ENCODE results near the gene CDCA4. TPM values are rescaled to one million over a fixed set of nuclear protein-coding genes. Genes with fewer than 3 reads are reported as not detected.

CDCA4 gene
- total and polyA plus RNA-seq, 5 donors from 2014 or later, result 12.8 to 16.7 (median 15.3) TPM

DNA sequence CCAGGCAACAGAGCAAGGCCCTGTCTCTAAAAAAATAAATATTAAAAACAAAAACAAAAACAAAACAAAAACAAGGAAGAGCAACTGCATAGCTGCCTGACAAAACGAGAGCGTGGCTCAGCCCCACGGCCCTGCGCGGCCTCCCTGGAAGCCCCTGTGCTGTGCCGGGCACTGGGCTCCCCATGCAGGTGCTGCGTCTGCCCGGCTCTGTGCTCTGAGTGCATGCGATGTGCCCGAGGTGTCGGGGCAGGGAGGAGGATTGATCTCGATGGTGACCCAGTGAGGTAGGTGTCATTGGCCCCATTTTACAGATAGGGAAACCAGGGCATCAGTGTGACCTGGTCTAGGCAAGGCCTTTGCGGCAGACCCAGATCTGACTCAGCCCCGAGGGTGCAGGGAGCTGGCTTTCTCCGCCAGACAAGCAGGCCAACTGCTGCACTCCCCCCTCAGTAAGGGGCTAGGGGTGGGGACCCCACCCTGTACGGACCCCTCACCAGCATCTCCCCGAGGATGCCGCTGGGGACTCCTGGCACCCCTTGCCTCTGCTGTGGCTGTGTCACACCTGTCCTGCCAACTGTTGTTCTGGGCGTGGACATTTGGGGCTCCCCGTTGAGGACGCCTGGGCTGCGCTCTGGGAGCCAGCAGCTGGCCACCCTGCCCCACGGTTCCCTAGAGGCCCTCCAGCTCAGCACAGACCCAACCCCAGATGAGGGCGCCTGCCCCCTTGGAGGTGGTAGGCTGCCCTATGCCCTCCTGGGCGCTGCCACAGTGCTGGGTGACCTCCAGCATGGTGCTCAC is 29.1 kb upstream of the CDCA4 start:
- H3K27ac Mint-ChIP-seq, result no peak overlapping the region
- H3K36me3 Mint-ChIP-seq, result peaks cover 18% of the 10 kb centered on the region

DNA sequence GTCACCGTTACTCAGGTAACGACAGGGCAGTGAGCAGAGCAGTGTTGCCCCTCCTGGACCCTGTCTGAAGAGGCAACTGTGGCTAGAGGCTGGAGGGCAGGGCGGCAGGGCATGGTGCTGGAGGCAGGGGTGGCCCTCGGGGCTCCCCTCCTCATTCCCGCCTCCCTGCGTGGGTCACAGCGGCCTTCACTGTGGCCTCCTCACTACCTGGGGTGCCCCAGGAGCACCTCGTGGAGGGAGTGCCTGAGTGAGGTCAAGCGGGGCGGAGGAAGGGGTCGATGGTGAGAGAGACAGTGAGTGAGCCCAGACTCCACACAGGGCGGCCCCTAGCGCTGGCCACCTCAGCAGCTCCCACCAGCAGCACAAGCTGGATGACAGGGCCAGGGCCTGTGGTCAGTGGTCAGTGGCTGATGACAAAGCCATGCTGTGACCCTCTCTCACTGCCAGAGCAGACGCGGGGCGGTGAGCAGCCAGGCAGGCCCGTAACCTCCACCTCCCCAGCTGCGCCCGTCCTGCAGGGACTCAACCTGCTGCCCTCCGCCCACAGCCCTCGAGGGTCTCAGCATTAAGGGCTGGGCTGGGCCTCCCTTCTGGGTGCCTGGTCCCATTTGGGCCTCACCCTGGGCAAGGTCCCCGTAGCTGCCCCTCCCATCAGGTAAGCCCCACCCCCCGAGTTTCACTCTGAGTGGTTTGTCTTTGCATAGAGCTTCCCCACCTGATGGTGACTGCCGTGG is 26.6 kb upstream of the CDCA4 start:
- H3K27ac Mint-ChIP-seq, result peak overlapping the region in 1 of 3 donors; percentile 32
- H3K4me3 ChIP-seq (ENCODE audit: low read depth, low read length), result no peak overlapping the region
- peaks cover 4% of the 10 kb centered on the region for H3K27me3 Mint-ChIP-seq
- no peaks in the 10 kb centered on the region for H3K27me3 ChIP-seq (ENCODE audit: control insufficient read depth, insufficient read depth, low read length)
- no peaks in the 10 kb centered on the region for H3K9me3 ChIP-seq (ENCODE audit: control insufficient read depth in 2 of 2, low read length in 2 of 2)
- ATAC-seq (ENCODE audit: low read depth in 2 of 2) (no peak), DNase-seq (no peak)
- H3K36me3 Mint-ChIP-seq, result peaks cover 11% of the 10 kb centered on the region
- peaks cover 6 to 13% (median 9%) of the 10 kb centered on the region in 4 donors for H3K4me1 Mint-ChIP-seq
- H3K9me3 Mint-ChIP-seq, result no peaks in the 10 kb centered on the region
- H3K4me1 ChIP-seq (ENCODE audit: control insufficient read depth, insufficient read depth, low read length, poor library complexity, severe bottlenecking), result peaks cover 11% of the 10 kb centered on the region
- H3K27ac ChIP-seq (ENCODE audit: insufficient read depth, low read length, poor library complexity, severe bottlenecking), result peak overlapping the region; percentile 14
- H3K36me3 ChIP-seq (ENCODE audit: control insufficient read depth, insufficient read depth, low read length), result peaks cover 27% of the 10 kb centered on the region
- H3K4me3 Mint-ChIP-seq, result peak overlapping the region in 1 of 4 donors; percentile 65

More for the DNA sequence above, 29.1 kb upstream of the CDCA4 start:
- DNase-seq (no peak), ATAC-seq (ENCODE audit: low read depth in 2 of 2) (no peak)
- no peak overlapping the region for H3K27ac ChIP-seq (ENCODE audit: insufficient read depth, low read length, poor library complexity, severe bottlenecking)
- H3K4me1 ChIP-seq (ENCODE audit: control insufficient read depth, insufficient read depth, low read length, poor library complexity, severe bottlenecking), result peaks cover 11% of the 10 kb centered on the region
- peaks cover 40% of the 10 kb centered on the region for H3K36me3 ChIP-seq (ENCODE audit: control insufficient read depth, insufficient read depth, low read length)
- no peak overlapping the region for H3K4me3 ChIP-seq (ENCODE audit: low read depth, low read length)
- no peaks in the 10 kb centered on the region for H3K27me3 ChIP-seq (ENCODE audit: control insufficient read depth, insufficient read depth, low read length)
- no peaks in the 10 kb centered on the region for H3K9me3 ChIP-seq (ENCODE audit: control insufficient read depth in 2 of 2, low read length in 2 of 2)
- Mint-ChIP-seq H3K4me3 (peak overlapping the region in 1 of 4 donors; percentile 21), H3K9me3 (no peaks in the 10 kb centered on the region), H3K4me1 (peaks cover 6 to 16% (median 14%) of the 10 kb centered on the region in 4 donors), H3K27me3 (peaks cover 4% of the 10 kb centered on the region)

DNA sequence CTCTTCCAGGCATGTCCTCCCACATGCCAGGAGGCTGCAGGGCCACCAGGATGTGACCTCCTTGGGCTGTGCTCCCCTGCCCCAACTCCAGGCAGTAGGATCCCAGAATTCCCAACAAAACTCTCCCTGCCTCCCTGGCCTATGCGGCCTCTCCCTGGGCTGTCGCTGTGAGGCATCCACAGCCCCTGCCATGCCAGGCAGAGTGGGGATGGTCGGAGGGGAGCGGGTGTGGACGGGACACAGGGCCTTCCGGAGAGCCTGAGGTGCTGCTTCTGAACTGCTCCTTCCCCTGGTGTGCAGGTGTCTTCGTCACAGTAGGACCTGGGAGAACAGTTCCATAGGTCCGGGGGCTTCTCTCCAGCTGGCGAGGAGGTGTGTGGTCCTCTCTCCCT is 26.0 kb upstream of the CDCA4 start:
- H3K27ac ChIP-seq (ENCODE audit: insufficient read depth, low read length, poor library complexity, severe bottlenecking), result no peak overlapping the region
- H3K9me3 ChIP-seq (ENCODE audit: control insufficient read depth in 2 of 2, low read length in 2 of 2), result no peaks in the 10 kb centered on the region
- DNase-seq (no peak), ATAC-seq (ENCODE audit: low read depth in 2 of 2) (no peak)
- H3K27ac Mint-ChIP-seq, result peak overlapping the region in 1 of 3 donors; percentile 32
- H3K27me3 Mint-ChIP-seq, result peaks cover 4% of the 10 kb centered on the region
- H3K36me3 Mint-ChIP-seq, result peaks cover 10% of the 10 kb centered on the region
- H3K4me3 Mint-ChIP-seq, result no peak overlapping the region
- H3K4me1 Mint-ChIP-seq, result peaks cover 6 to 13% (median 9%) of the 10 kb centered on the region in 4 donors
- H3K36me3 ChIP-seq (ENCODE audit: control insufficient read depth, insufficient read depth, low read length), result peaks cover 24% of the 10 kb centered on the region
- no peaks in the 10 kb centered on the region for H3K27me3 ChIP-seq (ENCODE audit: control insufficient read depth, insufficient read depth, low read length)
- peaks cover 11% of the 10 kb centered on the region for H3K4me1 ChIP-seq (ENCODE audit: control insufficient read depth, insufficient read depth, low read length, poor library complexity, severe bottlenecking)
- no peaks in the 10 kb centered on the region for H3K9me3 Mint-ChIP-seq
- H3K4me3 ChIP-seq (ENCODE audit: low read depth, low read length), result no peak overlapping the region

DNA sequence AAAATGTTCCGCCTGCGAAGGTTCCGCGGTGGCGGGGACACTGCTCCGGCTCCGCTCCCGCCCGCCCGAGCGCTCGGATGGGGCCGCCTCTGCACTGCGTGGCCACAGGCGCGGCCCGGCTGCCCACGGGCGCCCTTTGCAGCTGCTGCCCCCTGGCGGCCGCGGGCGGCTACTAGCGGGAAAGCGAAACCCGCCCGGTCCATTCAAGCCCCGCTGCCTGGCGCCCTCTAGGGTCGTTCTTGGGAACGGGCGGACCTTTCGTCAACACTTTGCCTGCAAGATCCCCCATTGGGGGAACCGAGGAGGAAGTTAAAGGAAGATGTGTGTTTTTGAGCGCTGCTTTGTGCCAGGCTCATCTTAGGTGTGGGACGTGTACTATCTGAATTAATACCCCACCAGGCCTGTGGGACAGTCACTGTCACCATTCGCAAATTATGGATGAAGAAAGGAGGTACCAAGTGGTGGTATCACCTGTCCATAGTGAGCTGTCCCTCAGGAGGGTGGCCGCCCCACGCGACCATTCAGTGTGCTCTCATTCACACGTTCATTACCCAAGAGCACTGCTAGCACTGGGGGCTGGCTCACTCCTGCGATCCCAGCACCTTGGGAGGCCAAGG is 24.9 kb upstream of the CDCA4 start:
- H3K4me3 ChIP-seq (ENCODE audit: low read depth, low read length), result no peak overlapping the region
- H3K27ac ChIP-seq (ENCODE audit: insufficient read depth, low read length, poor library complexity, severe bottlenecking), result peak overlapping the region; percentile 19
- H3K27me3 ChIP-seq (ENCODE audit: control insufficient read depth, insufficient read depth, low read length), result no peaks in the 10 kb centered on the region
- peak; percentile 86 to 90 (median 88) for DNase-seq
- Mint-ChIP-seq H3K27me3 (peaks cover 4% of the 10 kb centered on the region), H3K36me3 (no peaks in the 10 kb centered on the region), H3K4me3 (peak overlapping the region in 3 of 4 donors; percentile 19 to 75 (median 37)), H3K4me1 (peaks cover 4 to 13% (median 9%) of the 10 kb centered on the region in 4 donors), H3K9me3 (no peaks in the 10 kb centered on the region), H3K27ac (peak overlapping the region; percentile 32 to 84 (median 84))
- H3K36me3 ChIP-seq (ENCODE audit: control insufficient read depth, insufficient read depth, low read length), result peaks cover 13% of the 10 kb centered on the region
- peak; percentile 89 to 92 for ATAC-seq (ENCODE audit: low read depth in 2 of 2)
- no peaks in the 10 kb centered on the region for H3K9me3 ChIP-seq (ENCODE audit: control insufficient read depth in 2 of 2, low read length in 2 of 2)
- peaks cover 11% of the 10 kb centered on the region for H3K4me1 ChIP-seq (ENCODE audit: control insufficient read depth, insufficient read depth, low read length, poor library complexity, severe bottlenecking)

GRCh38 chr14:105043641-105044040 is 22.8 kb upstream of the CDCA4 start:
- Mint-ChIP-seq H3K4me3 (no peak overlapping the region), H3K4me1 (peaks cover 4 to 13% (median 9%) of the 10 kb centered on the region in 4 donors), H3K9me3 (no peaks in the 10 kb centered on the region), H3K27ac (no peak overlapping the region), H3K27me3 (peaks cover 4% of the 10 kb centered on the region), H3K36me3 (no peaks in the 10 kb centered on the region)
- Histone ChIP-seq H3K9me3 (ENCODE audit: control insufficient read depth in 2 of 2, low read length in 2 of 2) (no peaks in the 10 kb centered on the region), H3K4me3 (ENCODE audit: low read depth, low read length) (no peak overlapping the region), H3K36me3 (ENCODE audit: control insufficient read depth, insufficient read depth, low read length) (no peaks in the 10 kb centered on the region), H3K4me1 (ENCODE audit: control insufficient read depth, insufficient read depth, low read length, poor library complexity, severe bottlenecking) (peaks cover 11% of the 10 kb centered on the region), H3K27ac (ENCODE audit: insufficient read depth, low read length, poor library complexity, severe bottlenecking) (no peak overlapping the region), H3K27me3 (ENCODE audit: control insufficient read depth, insufficient read depth, low read length) (no peaks in the 10 kb centered on the region)
- ATAC-seq (ENCODE audit: low read depth in 2 of 2), result no peak
- DNase-seq, result no peak

GRCh38 chr14:105042813-105043212 is 21.9 kb upstream of the CDCA4 start:
- Histone ChIP-seq H3K4me3 (ENCODE audit: low read depth, low read length) (no peak overlapping the region), H3K36me3 (ENCODE audit: control insufficient read depth, insufficient read depth, low read length) (no peaks in the 10 kb centered on the region), H3K27me3 (ENCODE audit: control insufficient read depth, insufficient read depth, low read length) (no peaks in the 10 kb centered on the region), H3K4me1 (ENCODE audit: control insufficient read depth, insufficient read depth, low read length, poor library complexity, severe bottlenecking) (peaks cover 11% of the 10 kb centered on the region), H3K9me3 (ENCODE audit: control insufficient read depth in 2 of 2, low read length in 2 of 2) (no peaks in the 10 kb centered on the region), H3K27ac (ENCODE audit: insufficient read depth, low read length, poor library complexity, severe bottlenecking) (no peak overlapping the region)
- H3K27ac Mint-ChIP-seq, result no peak overlapping the region
- peaks cover 4 to 12% (median 8%) of the 10 kb centered on the region in 4 donors for H3K4me1 Mint-ChIP-seq
- H3K36me3 Mint-ChIP-seq, result no peaks in the 10 kb centered on the region
- DNase-seq, result no peak
- H3K9me3 Mint-ChIP-seq, result no peaks in the 10 kb centered on the region
- H3K27me3 Mint-ChIP-seq, result peaks cover 4% of the 10 kb centered on the region
- peak overlapping the region in 1 of 4 donors; percentile 61 for H3K4me3 Mint-ChIP-seq
- ATAC-seq (ENCODE audit: low read depth in 2 of 2), result no peak

GRCh38 chr14:105041841-105042765 is 21.2 kb upstream of the CDCA4 start:
- H3K9me3 Mint-ChIP-seq, result no peaks in the 10 kb centered on the region
- Histone ChIP-seq H3K36me3 (ENCODE audit: control insufficient read depth, insufficient read depth, low read length) (no peaks in the 10 kb centered on the region), H3K27ac (ENCODE audit: insufficient read depth, low read length, poor library complexity, severe bottlenecking) (no peak overlapping the region), H3K27me3 (ENCODE audit: control insufficient read depth, insufficient read depth, low read length) (no peaks in the 10 kb centered on the region), H3K4me3 (ENCODE audit: low read depth, low read length) (no peak overlapping the region), H3K4me1 (ENCODE audit: control insufficient read depth, insufficient read depth, low read length, poor library complexity, severe bottlenecking) (peaks cover 8% of the 10 kb centered on the region), H3K9me3 (ENCODE audit: control insufficient read depth in 2 of 2, low read length in 2 of 2) (no peaks in the 10 kb centered on the region)
- H3K27me3 Mint-ChIP-seq, result peaks cover 4% of the 10 kb centered on the region
- H3K36me3 Mint-ChIP-seq, result no peaks in the 10 kb centered on the region
- peaks cover 4 to 12% (median 8%) of the 10 kb centered on the region in 4 donors for H3K4me1 Mint-ChIP-seq
- no peak for DNase-seq
- no peak overlapping the region for H3K27ac Mint-ChIP-seq
- no peak for ATAC-seq (ENCODE audit: low read depth in 2 of 2)
- peak overlapping the region in 1 of 4 donors; percentile 76 for H3K4me3 Mint-ChIP-seq
